ENCODE results near the gene RCL1. TPM values are rescaled to one million over a fixed set of nuclear protein-coding genes. Genes with fewer than 3 reads are reported as not detected.

Gene RCL1
- total and polyA plus RNA-seq, 8 donors: 11.2 to 22.6 (median 18.2) TPM

GRCh38 chr9:4836676-4837075, 43.9 kb downstream of the RCL1 start:
- Histone ChIP-seq H3K36me3 (peaks cover 0 to 9% of the 10 kb centered on the region in 2 donors), H3K4me3 (no peak overlapping the region), H3K27me3 (no peaks in the 10 kb centered on the region), H3K4me1 (peaks cover 0 to 38% of the 10 kb centered on the region in 2 donors), H3K9me3 (no peaks in the 10 kb centered on the region), H3K27ac (peak overlapping the region in 1 of 2 donors; percentile 0)
- DNase-seq: no peak
- intact Hi-C loops (cut with DNase I): no loop called here
- ATAC-seq: no peak
- no peak for TF ChIP-seq CTCF (IDR thresholded peaks at IDR 0.05)

- Histone ChIP-seq H3K27ac (peak overlapping the region in 1 of 2 donors; percentile 0), H3K27me3 (no peaks in the 10 kb centered on the region), H3K4me1 (peaks cover 0 to 33% of the 10 kb centered on the region in 2 donors), H3K36me3 (peaks cover 0 to 14% of the 10 kb centered on the region in 2 donors), H3K4me3 (no peak overlapping the region), H3K9me3 (no peaks in the 10 kb centered on the region)
- intact Hi-C loops (cut with DNase I): no loop called here
- DNase-seq: peak in 2 of 4 donors; percentile 36 to 59
- no peak for TF ChIP-seq CTCF (IDR thresholded peaks at IDR 0.05)
- ATAC-seq: no peak
These were observed 44.8 kb downstream of the RCL1 start for GRCh38 chr9:4837261-4838188.

- no peak overlapping the region for H3K4me3 ChIP-seq
- ATAC-seq: no peak
- no peak for TF ChIP-seq CTCF (IDR thresholded peaks at IDR 0.05)
- intact Hi-C loops (cut with DNase I): no loop called here
- peaks cover 0 to 15% of the 10 kb centered on the region in 2 donors for H3K36me3 ChIP-seq
- DNase-seq: no peak
- no peaks in the 10 kb centered on the region for H3K27me3 ChIP-seq
- H3K9me3 ChIP-seq: no peaks in the 10 kb centered on the region
- H3K27ac ChIP-seq: no peak overlapping the region
- H3K4me1 ChIP-seq: peaks cover 0 to 27% of the 10 kb centered on the region in 2 donors
These were observed 45.4 kb downstream of the RCL1 start for GRCh38 chr9:4838189-4838546.

GRCh38 chr9:4839470-4839912, 46.7 kb downstream of the RCL1 start:
- no peaks in the 10 kb centered on the region for H3K27me3 ChIP-seq
- no peaks in the 10 kb centered on the region for H3K9me3 ChIP-seq
- peaks cover 0 to 16% of the 10 kb centered on the region in 2 donors for H3K4me1 ChIP-seq
- peak overlapping the region in 1 of 2 donors; percentile 7 for H3K27ac ChIP-seq
- peaks cover 0 to 22% of the 10 kb centered on the region in 2 donors for H3K36me3 ChIP-seq
- no peak for DNase-seq
- no peak overlapping the region for H3K4me3 ChIP-seq
- peak; percentile 61 for ATAC-seq
- intact Hi-C loops (cut with DNase I): no loop called here
- TF ChIP-seq CTCF (IDR thresholded peaks at IDR 0.05): no peak

GRCh38 chr9:4840018-4840417, 47.3 kb downstream of the RCL1 start:
- Histone ChIP-seq H3K27ac (peak overlapping the region in 1 of 2 donors; percentile 7), H3K4me3 (no peak overlapping the region), H3K36me3 (peaks cover 0 to 28% of the 10 kb centered on the region in 2 donors), H3K27me3 (no peaks in the 10 kb centered on the region), H3K4me1 (peaks cover 0 to 10% of the 10 kb centered on the region in 2 donors), H3K9me3 (no peaks in the 10 kb centered on the region)
- ATAC-seq (no peak), DNase-seq (no peak)
- intact Hi-C loops (cut with DNase I): no loop called here
- TF ChIP-seq CTCF (IDR thresholded peaks at IDR 0.05): no peak
